Muscle layer of duodenum (tissue), 2 donors: Measurements from ENCODE around the gene RAPH1.
"Not testable (repeated sequence)": the region's sequence is repeated elsewhere in the genome, so short reads cannot be mapped to it uniquely, and the experiment has no call there.

Source experiments
- H3K27ac ChIP-seq: one replicate; pipeline ENCODE4 v1.7.0; 2013; ENCODE audit warnings: mild to moderate bottlenecking, low read length
- H3K27me3 ChIP-seq: one replicate; pipeline ENCODE4 v1.7.0; 2013; ENCODE audit warnings: low read depth, mild to moderate bottlenecking, control low read depth, low read length
- H3K36me3 ChIP-seq, 2 donors: one replicate each; pipeline ENCODE4 v1.7.0; 2013; ENCODE audit warnings: low read length in 2 of 2, control low read depth in 1 of 2, mild to moderate bottlenecking in 1 of 2; ENCODE audit not compliant: insufficient read depth in 2 of 2, control insufficient read depth in 1 of 2
- H3K4me1 ChIP-seq, 2 donors: one replicate each; pipeline ENCODE4 v1.7.0; 2013; ENCODE audit warnings: low read length in 2 of 2, mild to moderate bottlenecking in 2 of 2, control low read depth in 1 of 2, moderate library complexity in 1 of 2; ENCODE audit not compliant: insufficient read depth in 2 of 2, control insufficient read depth in 1 of 2
- H3K4me3 ChIP-seq, 2 donors: one replicate each; pipeline ENCODE4 v1.7.0; 2013; ENCODE audit warnings: low read length in 2 of 2, low read depth in 1 of 2, mild to moderate bottlenecking in 1 of 2
- H3K9me3 ChIP-seq, 2 donors: one replicate each; pipeline ENCODE4 v1.7.0; 2013; ENCODE audit warnings: low read length in 2 of 2, control low read depth in 1 of 2, mild to moderate bottlenecking in 1 of 2; ENCODE audit not compliant: control insufficient read depth in 1 of 2
- donor health status: healthy.

Gene RAPH1

DNA sequence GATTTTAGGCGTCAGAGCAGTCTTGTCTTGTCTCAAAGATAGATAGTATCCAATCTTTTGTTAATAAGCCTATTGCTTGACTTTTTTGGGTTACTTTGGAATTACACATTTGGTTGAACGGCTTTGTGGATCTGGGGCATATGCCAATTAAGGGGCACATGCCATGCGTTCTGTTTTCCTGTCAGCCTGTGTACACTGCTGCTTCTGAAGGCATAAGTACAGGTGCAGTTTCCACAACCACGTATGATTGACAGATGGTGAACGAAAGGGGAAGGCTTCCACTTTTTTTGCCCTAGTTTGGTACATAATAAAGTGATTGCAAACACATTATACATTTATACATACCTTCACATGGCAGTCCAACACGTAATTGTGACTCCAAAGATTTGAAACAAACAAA, 102.3 kb downstream of the RAPH1 start:
- Histone ChIP-seq H3K4me3 (no peak overlapping the region), H3K27ac (no peak overlapping the region), H3K27me3 (no peaks in the 10 kb centered on the region), H3K9me3 (no peaks in the 10 kb centered on the region), H3K4me1 (no peaks in the 10 kb centered on the region), H3K36me3 (peaks cover 0 to 4% of the 10 kb centered on the region in 2 donors)

DNA sequence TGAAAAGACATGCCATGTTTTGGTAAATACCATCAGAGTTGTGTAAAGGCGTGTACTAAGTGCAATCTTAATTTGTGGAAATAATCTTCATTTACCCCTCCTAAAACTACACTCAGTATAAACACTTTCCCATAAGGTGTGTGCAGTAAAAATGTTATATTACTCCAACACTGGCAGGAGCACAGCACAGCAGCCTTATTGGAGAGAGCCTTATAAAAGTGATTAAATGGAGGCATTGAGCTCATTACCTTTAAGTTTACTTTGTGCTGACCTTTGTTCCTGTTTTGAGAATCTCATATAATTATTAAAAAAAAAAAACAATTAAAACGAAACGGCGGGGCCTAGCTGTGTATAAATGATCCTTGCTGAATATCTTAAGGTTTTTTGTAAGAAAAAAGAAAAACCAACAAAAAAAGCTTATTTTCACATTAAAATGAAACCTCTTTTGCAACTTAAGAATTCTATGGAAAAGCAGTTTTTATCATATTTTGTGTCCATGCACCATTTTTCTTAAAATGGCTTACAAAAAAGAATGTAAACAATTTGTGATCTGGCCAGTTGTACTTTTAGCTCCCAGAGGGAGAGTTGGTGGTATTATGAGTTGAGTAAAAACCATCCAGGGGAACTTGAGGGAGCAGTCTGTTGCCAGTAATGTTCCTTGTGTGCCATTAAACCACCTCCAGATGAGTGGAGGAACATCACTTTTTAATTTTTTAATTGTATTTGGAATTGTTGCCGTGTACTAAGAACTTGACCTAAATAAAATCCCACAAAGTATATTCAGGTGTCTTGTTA, 103.5 kb downstream of the RAPH1 start:
- Histone ChIP-seq H3K27ac (no peak overlapping the region), H3K9me3 (no peaks in the 10 kb centered on the region), H3K4me1 (no peaks in the 10 kb centered on the region), H3K4me3 (no peak overlapping the region), H3K36me3 (peaks cover 4 to 11% of the 10 kb centered on the region in 2 donors), H3K27me3 (no peaks in the 10 kb centered on the region)

DNA sequence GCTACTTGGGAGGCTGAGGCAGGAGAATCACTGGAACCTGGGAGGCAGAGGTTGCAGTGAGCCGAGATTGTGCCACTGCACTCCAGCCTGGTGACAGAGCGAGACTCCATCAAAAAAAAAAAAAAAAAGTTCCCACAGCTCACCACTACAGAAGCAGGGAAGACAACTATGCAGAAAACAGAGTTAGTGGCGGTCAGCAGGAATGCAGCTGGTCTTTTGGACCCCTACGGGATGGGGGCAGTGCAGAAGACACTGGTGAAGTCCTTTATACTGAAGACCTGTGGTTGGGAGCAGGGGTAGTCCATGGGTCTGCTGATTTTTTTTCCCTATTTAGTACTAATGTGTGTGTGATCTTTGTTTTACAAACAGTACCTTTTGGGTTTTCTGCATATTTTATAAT, 105.5 kb downstream of the RAPH1 start:
- H3K4me3 ChIP-seq, H3K27me3 ChIP-seq, H3K9me3 ChIP-seq, H3K27ac ChIP-seq, H3K4me1 ChIP-seq: not testable (repeated sequence)
- peaks cover 4 to 11% of the 10 kb centered on the region in 2 donors for H3K36me3 ChIP-seq

DNA sequence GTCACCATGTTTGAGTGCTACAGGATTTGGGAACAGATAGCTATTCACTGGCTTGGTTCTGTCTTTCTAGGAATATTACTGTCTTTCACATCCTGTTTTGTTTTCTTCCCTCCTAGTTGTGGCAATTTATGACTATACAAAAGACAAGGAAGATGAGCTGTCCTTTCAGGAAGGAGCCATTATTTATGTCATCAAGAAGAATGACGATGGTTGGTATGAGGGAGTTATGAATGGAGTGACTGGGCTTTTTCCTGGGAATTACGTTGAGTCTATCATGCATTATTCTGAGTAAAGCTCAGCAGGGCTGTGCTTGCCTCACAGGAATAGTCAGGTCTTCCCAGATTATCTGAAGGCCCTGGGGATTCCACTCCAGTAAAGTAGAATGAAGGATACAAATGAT, 108.0 kb downstream of the RAPH1 start:
- H3K27me3 ChIP-seq, result no peaks in the 10 kb centered on the region
- H3K4me1 ChIP-seq, result no peaks in the 10 kb centered on the region
- no peaks in the 10 kb centered on the region for H3K9me3 ChIP-seq
- no peak overlapping the region for H3K4me3 ChIP-seq
- peaks cover 4 to 11% of the 10 kb centered on the region in 2 donors for H3K36me3 ChIP-seq
- H3K27ac ChIP-seq, result no peak overlapping the region

DNA sequence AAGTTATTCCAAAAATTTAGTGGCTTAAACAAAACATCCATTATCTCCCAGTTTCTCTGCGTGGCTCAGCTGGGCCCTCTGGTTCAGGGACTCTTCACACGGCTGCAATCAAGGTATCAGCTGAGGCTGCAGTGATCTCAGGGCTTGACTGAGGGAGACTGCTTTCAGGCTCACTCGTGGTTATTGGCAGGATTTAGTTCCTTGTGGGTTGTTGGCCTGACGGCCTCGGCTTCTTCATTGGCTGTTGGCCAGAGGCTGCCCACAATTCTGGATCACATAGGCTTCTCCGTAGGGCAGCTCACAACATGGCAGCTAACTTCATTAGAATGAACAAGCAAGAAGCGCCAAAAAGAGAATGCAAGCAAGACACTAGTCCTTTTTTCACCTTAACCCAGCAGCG, 116.8 kb downstream of the RAPH1 start:
- Histone ChIP-seq H3K36me3 (peaks cover 23 to 29% of the 10 kb centered on the region in 2 donors), H3K4me1 (peaks cover 0 to 3% of the 10 kb centered on the region in 2 donors), H3K27ac (no peak overlapping the region), H3K4me3 (no peak overlapping the region), H3K27me3 (no peaks in the 10 kb centered on the region), H3K9me3 (no peaks in the 10 kb centered on the region)

DNA sequence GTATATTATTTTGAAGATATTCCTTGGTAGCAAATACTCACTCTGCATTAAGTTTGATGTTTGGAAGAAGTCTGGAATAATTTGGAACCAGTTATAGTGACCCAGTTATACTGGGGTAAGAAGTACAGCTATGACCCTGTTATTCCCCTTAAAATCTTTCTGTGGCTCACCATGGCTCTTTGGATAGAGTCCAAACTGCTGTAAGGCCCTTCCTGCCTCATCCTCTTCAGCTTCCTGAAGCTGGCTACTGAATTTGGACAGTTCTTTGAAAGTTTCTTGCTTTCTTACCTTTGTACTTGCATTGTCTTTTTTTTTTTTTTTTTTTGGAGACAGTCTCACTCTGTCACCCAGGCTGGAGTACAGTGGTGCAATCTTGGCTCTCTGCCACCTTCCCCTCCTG, 121.3 kb downstream of the RAPH1 start:
- Histone ChIP-seq H3K27me3 (no peaks in the 10 kb centered on the region), H3K9me3 (no peaks in the 10 kb centered on the region), H3K4me1 (peaks cover 0 to 3% of the 10 kb centered on the region in 2 donors), H3K27ac (no peak overlapping the region), H3K36me3 (peaks cover 28 to 34% of the 10 kb centered on the region in 2 donors), H3K4me3 (no peak overlapping the region)

DNA sequence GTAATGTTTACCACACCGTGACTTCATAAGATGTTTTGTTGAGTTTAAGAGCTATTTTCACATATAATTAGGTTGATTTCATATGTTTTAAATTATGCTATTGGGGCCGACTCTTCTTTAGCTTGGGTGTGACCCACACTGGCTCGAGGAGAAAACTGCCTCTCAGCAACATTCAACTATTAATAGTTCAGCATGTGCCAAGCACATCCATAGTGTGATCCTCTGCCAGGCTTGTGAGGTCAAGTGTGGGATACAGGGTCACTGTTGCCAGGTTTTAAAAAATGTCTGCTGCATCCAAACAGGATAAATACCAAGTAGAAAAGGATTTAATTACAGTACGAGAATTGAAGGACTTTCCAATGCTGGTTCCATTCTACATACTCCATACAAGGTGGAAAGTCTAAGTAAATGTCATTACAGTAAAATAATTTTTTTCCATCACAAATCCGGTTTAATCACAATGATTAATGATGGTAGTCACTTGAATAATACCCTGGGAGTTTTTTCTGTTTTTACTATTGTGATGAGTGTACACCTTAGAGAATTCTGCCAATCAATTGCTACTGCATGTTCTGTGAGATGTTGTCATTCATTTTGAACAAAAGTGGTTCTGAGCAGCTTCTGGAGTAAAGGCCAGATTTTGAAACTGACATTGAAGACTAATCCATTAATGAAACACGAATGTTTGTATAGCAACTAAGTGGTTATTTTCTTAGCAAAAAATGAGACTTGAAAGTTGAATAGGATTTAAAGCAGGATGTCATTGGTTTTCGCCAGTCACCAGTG, 122.4 kb downstream of the RAPH1 start:
- no peak overlapping the region for H3K27ac ChIP-seq
- no peaks in the 10 kb centered on the region for H3K27me3 ChIP-seq
- H3K36me3 ChIP-seq, result peaks cover 17 to 23% of the 10 kb centered on the region in 2 donors
- no peak overlapping the region for H3K4me3 ChIP-seq
- H3K4me1 ChIP-seq, result peaks cover 0 to 3% of the 10 kb centered on the region in 2 donors
- no peaks in the 10 kb centered on the region for H3K9me3 ChIP-seq

DNA sequence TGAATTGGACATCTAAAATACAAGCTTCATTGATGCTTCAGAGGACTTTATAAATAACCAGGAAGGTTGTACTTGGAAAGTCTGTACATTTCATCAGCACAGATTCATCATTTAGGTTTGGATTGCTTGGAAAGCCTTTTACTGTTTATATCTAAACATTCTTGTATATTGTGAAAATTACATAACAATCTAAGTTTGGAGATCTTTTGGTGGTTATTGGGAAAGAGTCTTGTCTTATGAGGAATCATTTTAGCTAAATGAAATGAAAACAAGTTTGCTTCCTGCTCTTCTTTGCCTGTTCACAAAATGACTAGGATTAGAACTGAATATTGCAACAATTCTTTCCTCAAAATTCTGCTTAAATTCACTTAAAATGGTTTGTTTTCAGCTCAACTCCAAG, 127.6 kb downstream of the RAPH1 start:
- Histone ChIP-seq H3K27ac (no peak overlapping the region), H3K4me1 (no peaks in the 10 kb centered on the region), H3K4me3 (no peak overlapping the region), H3K27me3 (no peaks in the 10 kb centered on the region), H3K9me3 (no peaks in the 10 kb centered on the region), H3K36me3 (peaks cover 9 to 16% of the 10 kb centered on the region in 2 donors)

DNA sequence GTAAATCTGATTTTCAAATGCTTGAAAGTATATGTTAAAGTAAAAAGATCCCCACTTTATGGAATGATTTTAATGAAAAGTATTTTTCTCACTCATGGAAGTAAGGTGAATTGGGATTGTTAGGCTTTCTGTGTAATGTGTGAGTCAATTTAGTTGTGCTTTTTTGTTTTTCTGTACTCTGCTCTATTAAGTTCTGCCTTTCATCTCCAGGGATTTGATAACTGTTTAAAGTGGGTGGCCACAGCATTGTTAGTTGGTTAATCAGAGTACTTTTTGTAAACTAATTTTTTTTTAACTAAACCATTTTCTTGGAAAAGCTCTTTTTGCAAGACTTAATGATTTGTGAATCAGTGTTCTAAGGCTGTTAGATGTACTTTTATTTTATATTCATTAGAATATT, 130.1 kb downstream of the RAPH1 start:
- Histone ChIP-seq H3K4me3 (no peak overlapping the region), H3K27ac (no peak overlapping the region), H3K9me3 (no peaks in the 10 kb centered on the region), H3K4me1 (no peaks in the 10 kb centered on the region), H3K36me3 (peaks cover 4 to 9% of the 10 kb centered on the region in 2 donors), H3K27me3 (no peaks in the 10 kb centered on the region)

DNA sequence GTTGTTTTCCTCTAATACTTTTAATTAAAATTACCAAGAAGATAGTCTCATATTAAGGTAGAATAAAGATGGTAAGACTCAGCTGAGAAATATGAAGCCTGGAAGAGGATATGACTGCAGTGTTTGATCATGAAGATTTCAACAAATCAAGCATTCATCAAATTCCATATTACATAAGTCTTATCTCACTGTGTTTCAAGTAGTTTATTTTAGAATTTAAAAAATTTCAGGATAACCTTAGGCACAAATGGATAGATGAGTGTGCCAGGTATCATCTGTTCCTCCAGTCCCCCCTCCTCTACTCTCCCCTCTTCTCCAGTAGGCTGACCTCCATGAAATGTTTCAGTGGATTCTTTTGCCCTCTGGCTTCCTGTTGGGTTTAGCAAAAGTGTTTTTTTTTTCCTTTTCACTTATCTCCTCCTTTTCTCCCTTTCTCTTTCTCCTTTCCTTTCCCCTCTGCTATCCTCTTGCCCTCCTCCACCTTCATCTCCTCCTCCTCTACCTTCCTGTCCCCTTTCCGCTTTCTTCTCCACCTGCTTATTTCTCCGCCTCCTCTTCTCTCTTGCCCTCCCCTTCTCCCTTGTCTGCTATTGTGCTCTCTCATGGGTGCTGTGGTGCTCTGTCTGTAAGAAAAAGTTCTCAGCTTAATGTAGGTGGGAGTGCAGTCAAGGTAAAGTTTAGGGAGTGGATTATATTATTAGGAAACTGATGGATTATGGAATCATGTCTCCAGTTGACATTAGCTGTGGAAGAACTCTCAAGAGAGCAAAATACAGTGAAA, 134.1 kb downstream of the RAPH1 start:
- H3K27me3 ChIP-seq, result no peaks in the 10 kb centered on the region
- peaks cover 0 to 6% of the 10 kb centered on the region in 2 donors for H3K4me1 ChIP-seq
- no peaks in the 10 kb centered on the region for H3K9me3 ChIP-seq
- peaks cover 4 to 18% of the 10 kb centered on the region in 2 donors for H3K36me3 ChIP-seq
- no peak overlapping the region for H3K27ac ChIP-seq
- H3K4me3 ChIP-seq, result no peak overlapping the region

DNA sequence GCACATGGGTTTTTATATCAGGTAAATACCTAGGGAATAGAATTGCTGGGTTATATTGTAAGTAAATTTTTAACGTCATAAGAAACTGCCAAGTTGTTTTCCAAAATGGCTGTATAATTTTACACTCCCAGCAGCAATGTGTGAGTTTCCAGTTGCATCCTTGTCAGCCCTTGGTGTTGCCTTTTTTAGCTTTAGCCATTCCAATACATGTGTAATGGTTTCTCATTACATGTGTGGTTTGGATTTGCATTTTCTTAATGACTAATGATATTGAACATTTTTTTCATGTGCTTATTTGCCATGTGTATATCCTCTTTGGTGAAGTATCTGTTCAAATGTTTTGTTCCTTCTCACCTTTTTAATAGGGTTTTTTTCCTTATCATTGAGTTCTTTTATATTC, 136.1 kb downstream of the RAPH1 start:
- Histone ChIP-seq H3K36me3 (peaks cover 4 to 16% of the 10 kb centered on the region in 2 donors), H3K4me1 (peaks cover 0 to 12% of the 10 kb centered on the region in 2 donors), H3K27ac (no peak overlapping the region), H3K9me3 (no peaks in the 10 kb centered on the region), H3K4me3 (no peak overlapping the region), H3K27me3 (no peaks in the 10 kb centered on the region)
